ENCODE results near the gene WTAP.
A peak's percentile ranks its signal among the peaks of the same experiment; 100 is the strongest.
"Not testable (repeated sequence)": the region's sequence is repeated elsewhere in the genome, so short reads cannot be mapped to it uniquely, and the experiment has no call there.

Gene WTAP

DNA sequence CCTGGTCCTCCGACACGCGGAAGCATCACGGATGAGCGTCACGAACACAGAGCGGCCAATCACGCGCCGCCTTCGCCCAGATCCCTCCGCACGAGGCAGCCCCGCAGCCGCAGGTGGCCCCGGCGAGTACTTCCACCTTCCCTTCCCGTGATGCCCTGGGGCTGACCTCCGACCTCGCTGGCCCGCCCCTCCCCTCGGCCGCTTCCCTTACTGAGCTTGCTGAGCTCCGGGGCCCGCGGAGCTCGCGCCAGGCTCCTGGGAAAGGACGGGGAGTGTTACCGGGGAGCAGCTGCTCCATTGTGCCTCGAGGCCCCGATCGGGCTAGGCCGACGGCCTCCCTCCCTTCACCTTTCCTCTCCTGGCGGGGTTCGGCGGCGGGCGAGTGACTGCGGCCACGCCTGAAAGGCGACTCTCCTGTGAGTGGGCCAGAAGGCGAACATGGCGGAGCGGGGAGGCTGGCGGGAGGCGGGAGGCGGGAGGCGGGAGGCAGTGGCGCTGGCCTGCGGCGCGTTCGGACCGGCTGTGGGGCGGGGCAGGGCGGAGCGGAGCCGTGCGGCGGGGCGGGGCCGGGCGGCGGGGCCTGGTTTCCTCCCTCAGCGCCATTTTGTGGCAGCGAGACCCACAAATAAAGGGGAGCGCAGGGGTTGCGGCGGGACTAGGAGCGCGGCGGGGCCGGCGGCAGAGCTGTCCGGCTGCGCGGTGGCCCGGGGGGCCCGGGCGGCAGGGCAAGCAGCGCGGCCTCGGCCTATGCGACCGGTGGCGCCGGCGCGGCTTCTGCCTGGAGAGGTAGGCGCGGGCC, at the start of gene WTAP:
Gene WTAP (plus strand): TSS at position 589 of the 799 bp plus-strand sequence. CDS start 8,760 bp downstream, outside the sequence.
- DNase-seq (ENCODE audit: low spot score) = peak; percentile 94

DNA sequence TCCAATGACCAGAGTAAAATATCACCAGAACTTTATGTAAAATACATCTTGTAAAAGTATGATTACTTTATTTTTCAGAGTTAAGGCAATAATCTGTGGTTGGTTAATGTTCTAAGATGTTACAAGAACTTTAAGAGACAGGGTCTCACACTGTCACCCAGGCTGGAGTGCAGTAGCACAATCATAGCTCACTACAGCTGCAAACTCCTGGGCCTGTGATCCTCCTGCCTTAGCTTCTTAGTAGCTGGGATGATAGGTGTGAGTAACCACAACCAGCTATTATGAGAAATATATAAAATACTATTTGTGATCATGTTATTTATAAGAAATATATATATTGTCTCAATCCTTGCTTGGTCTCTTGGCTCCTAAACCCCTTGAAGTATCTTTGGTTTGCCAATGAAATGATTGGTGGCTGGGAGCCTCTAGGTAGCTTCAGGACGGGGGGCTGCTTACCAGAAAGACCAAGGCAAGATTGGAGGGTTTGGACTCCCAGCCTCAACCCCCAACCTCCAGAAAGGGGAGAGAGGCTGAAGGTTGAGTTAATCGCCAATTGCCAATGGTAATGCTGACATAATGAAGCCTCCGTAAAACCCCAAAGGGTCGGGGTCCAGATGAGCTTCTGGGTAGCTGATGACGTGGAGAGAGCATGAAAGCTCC, 49.7 kb upstream of the WTAP start:
- no peak for DNase-seq (ENCODE audit: low spot score)

DNA sequence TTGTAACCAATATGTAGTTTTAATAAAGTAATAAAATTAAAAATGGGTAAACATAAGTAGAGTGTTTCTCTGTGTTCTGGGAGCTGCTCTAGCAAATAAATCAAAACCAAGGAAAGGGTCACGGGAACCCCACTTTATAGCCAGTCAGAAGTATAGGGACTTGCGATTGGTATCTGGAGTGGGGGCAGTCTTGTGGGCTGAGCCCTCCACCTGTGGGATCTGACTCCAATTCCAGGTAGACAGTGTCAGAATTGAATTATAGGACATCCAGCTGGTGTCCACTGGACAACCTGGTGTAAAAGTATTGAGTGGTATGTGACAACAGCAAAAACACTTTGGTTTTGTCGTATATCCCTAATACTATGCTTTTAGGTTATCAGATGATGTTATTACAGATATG, 48.7 kb upstream of the WTAP start:
- no peak for DNase-seq (ENCODE audit: low spot score)

DNA sequence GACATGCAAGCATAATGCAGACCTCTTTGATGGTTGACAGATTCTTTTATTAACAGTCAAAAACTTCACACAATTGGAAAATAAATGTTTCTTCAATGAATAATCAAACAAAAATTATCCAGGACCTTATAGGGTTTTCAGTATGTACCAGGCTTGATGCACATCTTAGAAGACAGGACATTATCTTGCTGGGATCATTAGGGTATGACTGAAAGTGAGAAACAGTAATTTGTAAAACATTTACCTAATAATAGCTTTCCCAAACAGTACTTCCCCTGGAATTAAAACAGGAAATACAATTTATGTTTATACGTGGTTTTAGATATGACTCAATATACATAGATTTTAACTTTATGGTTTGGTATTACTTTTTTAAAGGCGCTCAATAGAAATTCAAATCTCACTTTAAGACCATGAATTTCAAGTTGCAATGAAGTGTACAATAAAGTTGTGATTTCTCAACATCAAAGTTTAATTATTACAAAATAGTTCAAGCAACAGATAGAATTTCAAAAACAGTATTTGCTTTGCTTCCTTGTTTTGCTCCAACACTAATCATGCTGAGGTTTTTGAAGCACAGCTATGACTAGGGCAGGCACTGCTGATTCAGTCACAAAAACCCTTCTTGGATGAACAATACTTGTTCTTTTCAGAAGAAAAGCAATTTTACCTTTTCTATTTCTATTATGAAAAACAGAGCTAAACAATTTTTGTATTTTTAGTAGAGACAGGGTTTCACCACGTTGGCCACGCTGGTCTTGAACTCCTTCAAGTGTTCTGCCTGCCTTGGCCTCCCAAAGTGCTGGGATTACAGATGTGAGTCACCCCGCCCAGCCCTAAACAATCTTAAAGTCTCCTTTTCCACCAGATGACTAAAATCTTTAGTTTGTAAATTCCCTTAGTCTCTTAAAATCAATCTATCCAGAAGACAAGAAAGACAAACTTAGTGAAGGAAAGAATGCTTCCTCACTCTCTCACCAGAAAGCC, 47.9 kb upstream of the WTAP start:
- no peak for DNase-seq (ENCODE audit: low spot score)

DNA sequence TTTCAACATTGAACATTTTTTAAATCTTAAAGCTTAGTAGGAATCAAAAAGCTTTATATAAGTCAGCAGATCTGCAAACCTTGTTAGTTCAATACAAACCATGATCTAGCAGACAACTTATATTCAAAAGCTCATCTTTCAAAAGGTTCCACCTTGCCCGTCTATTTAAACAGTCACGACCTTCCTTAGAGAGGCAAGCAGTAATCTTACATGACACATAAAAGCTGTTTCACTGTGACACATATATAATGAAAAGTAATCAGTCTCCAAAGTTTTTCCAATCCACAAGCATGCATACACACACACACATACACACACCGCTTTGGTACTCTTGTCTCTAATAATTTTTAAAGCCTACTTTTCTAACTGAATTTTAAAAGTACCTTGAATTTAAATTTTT, 47.2 kb upstream of the WTAP start:
- no peak for DNase-seq (ENCODE audit: low spot score)

DNA sequence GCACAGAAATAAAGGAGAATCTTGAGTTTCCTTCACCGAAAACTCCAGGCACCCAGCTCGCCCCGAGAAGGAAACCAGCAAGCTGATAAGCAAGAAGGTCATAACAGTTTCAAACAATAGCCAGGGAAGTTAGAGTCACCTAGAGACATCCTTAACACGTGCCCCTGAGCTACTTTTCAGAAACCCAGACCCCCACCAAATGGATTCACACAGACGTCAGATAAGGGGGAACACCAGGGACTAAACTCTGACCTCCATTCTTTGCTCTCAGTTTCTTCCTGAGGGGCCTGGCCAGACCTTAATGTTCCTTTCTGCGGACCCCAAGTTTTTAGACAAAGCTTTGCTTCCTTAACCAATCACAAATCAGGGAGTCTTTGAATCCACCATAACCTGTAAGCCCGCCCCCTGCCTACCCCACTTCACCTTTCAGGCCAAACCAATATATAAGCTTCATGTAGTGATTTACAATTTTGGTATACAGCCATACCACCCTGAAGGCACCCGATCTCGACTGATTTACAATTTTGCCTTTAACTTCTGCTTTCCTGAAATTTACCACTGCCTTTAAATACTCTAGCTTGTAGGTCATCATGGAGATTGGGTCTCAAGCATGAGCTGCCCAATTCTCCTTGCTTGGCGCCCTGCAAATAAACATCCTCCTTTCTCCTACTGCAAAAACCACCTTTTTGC, 46.0 kb upstream of the WTAP start:
- no peak for DNase-seq (ENCODE audit: low spot score)

DNA sequence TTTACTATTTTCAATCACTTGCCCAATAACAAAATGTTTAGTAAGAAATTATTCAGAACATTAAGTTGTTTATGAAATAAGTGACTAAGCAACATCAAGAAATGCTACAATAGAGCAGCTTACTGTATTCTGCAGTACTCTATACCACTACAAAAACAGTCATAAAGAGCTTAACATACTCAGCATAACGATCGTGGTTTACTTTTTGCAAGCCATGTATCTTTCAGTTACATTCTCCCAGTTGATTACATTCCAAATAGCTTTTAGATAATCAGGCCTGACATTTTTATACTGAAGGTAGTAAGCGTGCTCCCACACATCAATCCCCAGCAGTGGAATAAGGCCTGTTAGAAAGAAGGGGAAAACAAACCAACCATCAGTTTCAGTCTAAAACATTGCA, 45.0 kb upstream of the WTAP start:
- DNase-seq (ENCODE audit: low spot score) = no peak

DNA sequence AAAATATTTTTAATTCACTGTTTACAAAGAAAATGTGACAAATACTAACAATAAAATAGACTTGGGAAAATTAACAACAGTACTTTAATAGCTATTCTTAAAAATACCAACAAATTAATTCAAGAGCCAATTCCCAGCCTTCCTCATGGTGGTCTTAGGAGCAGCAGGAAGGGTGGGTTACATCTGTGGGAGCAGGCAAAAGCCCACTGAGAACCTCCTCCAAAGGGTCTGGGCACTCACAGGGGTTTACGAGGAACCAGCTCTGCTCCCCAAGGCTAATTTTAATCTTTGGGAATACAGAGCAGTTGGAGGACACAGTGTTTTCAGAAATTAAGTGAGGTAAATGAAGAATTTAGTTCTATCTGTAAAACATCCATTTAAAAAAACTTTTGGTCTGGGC, 44.5 kb upstream of the WTAP start:
- no peak for DNase-seq (ENCODE audit: low spot score)

DNA sequence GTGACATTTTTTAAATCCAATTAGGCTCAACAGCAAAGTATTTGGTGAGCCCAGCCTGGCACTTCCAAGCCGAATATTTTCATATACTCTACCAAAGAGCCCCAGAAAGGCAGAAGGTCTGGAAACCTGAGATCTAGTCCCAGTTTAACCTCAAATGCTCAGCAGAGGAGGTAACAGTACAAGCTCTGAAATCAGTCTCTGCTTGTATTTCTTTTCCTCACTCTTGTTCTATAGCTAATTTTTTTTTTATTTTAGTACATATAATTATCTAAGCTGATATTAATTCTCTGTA, 43.3 kb upstream of the WTAP start:
- no peak for DNase-seq (ENCODE audit: low spot score)

DNA sequence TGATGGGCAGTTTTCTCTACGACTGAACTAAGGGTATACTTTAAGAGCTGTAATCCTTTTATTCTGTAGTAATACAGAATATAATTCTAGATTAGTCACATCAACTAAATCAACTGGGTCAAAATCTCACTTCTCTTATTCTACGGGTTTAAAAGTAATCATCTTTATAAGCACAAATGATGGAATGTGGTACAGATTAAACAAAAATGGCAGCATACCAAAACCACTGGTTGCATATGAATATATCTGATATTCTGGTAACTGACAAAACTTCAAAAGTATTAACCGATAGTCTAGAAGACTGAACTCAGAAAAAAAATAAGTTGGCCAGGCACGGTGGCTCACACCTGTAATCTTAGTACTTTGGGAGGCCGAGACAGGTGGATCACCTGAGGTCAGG, 41.3 kb upstream of the WTAP start:
- no peak for DNase-seq (ENCODE audit: low spot score)

DNA sequence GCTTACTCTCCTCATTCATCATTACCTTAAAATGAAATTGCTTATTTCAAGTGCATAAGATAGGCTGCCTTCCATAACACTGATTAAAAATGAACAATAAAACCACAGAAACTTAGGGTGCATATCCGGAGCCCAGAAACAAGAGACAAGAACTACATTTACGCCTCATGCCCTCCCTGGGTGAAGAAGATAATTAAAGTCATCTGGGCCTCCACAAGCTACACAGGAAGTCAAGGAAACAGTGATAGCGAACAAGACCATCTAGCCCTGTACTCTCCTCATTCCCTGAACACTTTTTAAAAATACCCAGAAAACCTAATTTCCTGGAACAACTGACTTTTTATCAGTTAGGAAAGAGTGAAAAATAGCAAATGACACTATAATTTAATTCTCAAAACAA, 40.6 kb upstream of the WTAP start:
- DNase-seq (ENCODE audit: low spot score) = no peak

DNA sequence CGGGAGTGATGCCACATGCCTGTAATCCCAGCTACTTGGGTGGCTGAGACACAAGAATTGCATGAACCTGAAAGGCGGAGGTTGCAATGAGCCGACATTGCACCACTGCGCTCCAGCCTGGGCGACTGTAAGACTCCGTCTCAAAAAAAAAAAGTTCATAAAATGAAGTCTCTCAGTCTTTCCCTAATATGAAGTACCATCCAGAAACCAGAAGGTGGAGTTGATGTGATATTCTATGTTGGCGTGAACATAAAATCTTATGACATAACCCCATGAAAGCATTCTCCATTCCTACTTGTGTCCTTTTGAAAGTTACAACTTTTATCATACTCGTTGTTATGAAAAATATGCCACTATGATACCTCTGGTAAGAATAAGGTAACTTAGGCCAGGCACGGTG, 40.0 kb upstream of the WTAP start:
- DNase-seq (ENCODE audit: low spot score) = no peak

DNA sequence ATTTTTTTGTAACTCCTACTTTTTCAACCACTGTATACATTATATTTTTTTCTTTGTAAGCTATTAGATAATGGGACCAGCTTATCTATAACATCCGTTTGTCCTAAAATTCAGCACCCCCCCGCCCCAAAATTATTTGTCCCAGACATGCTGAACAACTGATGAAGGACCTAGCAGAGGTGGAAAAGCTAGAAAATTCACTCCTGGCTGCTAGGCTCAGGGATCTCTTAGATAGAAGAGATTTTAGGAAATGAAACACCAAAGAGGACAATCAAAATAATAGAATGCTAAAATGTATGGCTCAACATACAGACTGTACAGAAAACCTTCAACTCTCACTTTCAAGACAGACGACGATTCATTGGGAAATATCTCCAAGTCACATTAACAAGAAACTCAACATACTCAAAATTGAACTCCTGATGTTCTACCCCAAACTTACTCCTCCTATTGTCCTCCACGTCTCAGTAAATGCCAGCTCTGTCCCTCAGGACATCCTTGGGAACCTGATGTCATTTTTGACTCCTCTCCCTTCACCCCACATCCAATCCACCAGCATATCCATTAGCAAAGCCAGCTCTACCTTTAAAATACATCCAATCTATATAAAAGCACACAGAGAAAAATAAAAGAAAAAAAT, 38.9 kb upstream of the WTAP start:
- no peak for DNase-seq (ENCODE audit: low spot score)

DNA sequence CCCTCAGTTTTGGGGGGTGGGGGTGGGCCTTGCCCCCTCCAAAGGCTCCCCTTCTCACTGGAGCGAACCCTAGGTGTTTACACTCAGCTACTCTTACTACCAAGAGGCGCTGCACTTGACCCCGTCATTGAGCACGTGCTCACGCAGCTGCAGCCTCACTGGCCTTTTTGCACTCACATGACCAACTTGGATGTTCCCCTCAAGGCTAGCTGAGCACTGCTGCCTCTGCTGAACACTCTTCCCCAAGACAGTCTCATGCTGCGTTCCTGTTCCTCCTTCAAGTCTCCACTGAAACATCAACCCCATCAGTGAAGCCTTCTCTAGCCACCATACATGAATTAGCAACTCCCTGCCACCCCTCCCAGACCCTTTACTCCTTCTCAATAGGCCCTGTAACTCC, 38.3 kb upstream of the WTAP start:
- DNase-seq (ENCODE audit: low spot score) = no peak

DNA sequence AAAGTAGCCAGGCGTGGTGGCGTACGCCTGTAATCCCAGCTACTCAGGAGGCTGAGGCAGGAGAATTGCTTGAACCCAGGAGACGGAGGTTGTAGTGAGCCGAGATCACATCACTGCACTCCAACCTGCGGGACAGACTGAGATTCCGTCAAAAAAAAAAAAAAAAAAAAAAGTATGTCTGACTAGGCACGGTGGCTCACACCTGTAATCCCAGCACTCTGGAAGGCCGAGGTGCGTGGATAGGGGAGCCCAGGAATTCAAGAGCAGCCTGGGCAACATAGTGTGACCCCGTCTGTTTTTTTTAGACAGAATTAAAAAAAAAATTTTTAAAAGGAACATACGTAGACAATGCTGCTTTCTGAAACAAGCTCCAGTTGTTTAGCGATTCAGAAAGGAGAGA, 37.2 kb upstream of the WTAP start:
- DNase-seq (ENCODE audit: low spot score) = not testable (repeated sequence)

DNA sequence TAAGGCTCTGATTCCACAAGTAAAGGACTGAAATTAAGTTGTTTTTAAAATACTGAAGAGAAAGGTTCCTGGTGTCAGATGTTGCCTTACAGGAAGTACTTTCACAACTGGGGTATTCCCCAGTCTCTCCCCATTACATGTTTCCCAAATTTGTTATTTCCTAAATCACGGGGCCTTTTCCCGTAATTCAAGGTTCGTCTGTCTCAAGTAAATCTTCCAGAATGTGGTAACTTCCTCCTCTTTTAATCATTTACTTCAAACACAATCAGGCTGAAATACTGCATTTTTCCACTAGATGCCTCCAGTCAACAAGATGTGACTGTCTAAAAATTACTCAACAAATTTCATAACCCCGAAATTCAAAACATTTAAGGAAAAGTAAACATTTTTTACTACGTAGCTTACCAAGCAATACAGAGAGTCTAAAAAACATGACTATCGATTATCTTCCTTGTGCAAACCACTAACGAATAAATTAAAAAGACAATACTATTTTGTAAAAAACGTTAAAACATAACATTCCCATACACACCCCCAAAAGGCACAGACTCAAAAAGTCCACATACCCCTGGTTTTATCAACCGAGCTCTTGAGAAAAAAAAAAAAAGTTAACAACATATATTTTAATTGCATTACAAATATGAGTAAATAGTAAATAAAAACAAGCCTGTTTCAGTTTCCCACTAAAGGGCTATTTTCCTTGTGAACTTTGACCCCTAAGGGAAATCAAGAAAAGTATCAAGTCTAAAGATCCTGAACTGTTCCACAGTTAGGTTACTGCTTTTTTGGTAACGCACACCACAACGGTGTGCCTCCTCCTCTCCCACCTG, 36.0 kb upstream of the WTAP start:
- peak; percentile 59 for DNase-seq (ENCODE audit: low spot score)

DNA sequence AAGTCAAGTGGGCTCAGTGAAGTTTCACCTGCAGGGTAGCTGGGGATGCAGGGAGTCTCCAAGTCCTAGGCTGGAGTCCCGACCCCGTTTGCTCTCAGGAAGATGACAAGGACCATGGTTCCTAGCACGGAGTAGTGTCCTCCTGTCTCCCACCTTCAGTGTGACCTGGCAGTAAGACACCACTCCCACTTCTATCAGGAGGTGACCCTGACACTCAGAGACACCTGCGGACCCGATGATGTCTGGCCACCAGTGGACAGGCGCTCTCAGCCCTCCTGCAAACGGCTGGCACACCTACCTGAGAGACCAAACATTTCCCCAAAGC, 35.4 kb upstream of the WTAP start:
- no peak for DNase-seq (ENCODE audit: low spot score)

DNA sequence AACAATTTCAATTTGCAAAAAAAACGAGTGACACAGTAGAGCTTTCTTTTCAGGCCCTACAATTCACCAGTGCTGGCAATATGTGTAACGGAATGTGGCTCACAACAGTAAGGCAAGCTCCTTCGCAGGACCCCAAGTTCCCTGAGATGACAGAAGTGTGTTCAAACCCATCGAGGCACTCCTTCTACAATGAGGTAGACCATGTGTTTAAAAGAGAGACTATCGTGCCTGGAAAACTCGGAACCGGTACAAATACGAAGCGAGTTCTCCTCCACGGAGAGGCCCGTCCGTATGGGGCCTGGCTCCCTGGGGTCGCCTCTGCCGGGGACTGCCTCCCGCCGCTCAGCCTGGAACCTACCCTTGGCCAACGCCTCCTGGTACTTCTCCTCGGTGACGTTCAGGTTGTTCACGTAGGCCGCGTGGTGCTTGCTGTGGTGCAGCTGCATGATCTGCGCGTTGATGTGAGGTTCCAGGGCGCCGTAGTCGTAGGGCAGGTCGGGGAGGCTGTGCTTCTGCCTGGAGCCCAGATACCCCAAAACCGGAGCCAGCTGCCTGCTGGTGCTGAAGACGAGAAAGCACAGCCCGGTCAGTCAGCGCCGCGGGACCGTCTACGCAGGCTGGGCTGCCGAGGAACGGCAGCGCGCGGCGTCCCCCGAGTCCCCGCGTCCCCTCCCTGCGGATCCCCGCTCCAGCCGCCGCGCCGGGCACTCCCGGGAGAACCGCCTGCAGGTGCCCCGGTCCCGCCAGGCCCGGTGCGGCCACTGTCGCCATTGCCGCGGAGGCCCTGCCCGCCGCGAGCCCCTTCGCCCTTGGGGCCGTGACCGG, 34.8 kb upstream of the WTAP start:
- no peak for DNase-seq (ENCODE audit: low spot score)

DNA sequence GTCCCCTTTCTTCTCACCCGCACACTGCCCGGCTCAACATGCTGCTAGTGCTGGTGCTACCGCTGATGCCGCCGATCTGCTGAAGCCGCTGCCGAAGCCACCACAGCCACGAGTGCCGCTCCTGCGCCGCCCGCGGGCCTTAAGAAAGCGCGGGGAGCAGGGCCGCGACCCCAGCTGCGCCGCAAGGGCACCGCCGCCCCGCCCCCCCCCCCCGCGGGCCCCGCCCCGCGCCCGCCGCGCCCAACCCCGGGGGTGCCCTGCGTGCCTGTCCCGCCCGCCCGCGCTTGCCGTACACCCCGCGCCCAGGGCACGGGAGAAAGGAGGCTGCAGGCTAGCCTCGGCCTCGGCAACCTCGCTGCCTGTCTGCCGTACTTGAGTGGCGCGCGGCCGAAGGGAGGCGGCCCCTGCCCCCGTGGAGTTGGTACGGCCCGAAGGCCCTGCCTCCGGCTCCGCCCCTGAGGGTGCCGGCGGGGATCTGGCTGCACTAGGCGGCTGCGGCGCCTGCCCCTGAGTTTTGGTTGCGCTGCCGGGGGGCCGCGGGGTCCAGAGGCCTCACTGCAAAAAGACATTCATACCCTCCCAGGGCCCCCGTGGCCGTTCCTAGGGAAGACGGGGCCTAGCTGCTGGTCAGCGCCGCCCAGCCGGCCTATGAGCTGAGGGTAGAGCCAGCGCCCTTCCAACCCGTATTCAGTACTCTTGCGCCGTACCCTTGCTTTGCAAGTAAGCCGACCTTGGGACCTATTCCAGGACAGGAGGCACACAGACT, 34.0 kb upstream of the WTAP start, which contains the start of gene SOD2:
Gene SOD2 (minus strand): TSS at position 114 of the 766 bp plus-strand sequence. CDS start 74 bp downstream, at position 40.
- peak; percentile 83 for DNase-seq (ENCODE audit: low spot score)

Measured in HuH-7 (cell line).